PC-3 (cell line): ENCODE measurements around the gene POLD4. TPM values are rescaled to one million over a fixed set of nuclear protein-coding genes. Genes with fewer than 3 reads are reported as not detected.
A peak's percentile ranks its signal among the peaks of the same experiment; 100 is the strongest.

ENCODE experiments used
- ATAC-seq: fragments of 200-7000 bp; cut with Tn5 transposase; 2 replicates; pipeline ENCODE4 v1.9.1; 2020; ENCODE audit warnings: mild to moderate bottlenecking, moderate library complexity
- BruUV-seq: library from RNA; stranded (reverse); fragments of 400-500 nt; replicated peaks from 2 replicates; lab custom pipeline; 2021; lab: Mats Ljungman, UMichigan
- CTCF ChIA-PET: fragments of 300-600 bp; sonication (Branson Sonifier 250); formaldehyde crosslinking; loops from one replicate; lab custom pipeline; 2022; ENCODE audit warnings: antibody characterized with exemption; lab: Charles Lee
- POLR2A ChIA-PET: fragments of 300-600 bp; sonication (Branson Sonifier 250); formaldehyde crosslinking; loops from one replicate; lab custom pipeline; 2022; ENCODE audit warnings: antibody characterized with exemption; ENCODE audit not compliant: unreplicated experiment; lab: Charles Lee
- DNase-seq: peaks from one replicate; pipeline ENCODE4 v3.0.0-alpha.2; 2015
- H2AFZ ChIP-seq: fragments of 300-600 bp; sonication (generic); 2 replicates; pipeline ENCODE4 v1.6.0; 2016; ENCODE audit warnings: antibody characterized with exemption, low read length
- H3F3A ChIP-seq: fragments of 300-600 bp; sonication (generic); one replicate; pipeline ENCODE4 v1.6.0; 2017; ENCODE audit warnings: antibody characterized with exemption, low read length, control low read depth, mild to moderate bottlenecking; ENCODE audit not compliant: unreplicated experiment
- H3K27ac ChIP-seq: fragments of 300-600 bp; sonication (generic); 2 replicates; pipeline ENCODE4 v1.5.1; 2016; ENCODE audit warnings: mild to moderate bottlenecking, low read length
- H3K27me3 ChIP-seq: fragments of 300-600 bp; sonication (generic); 2 replicates; pipeline ENCODE4 v1.6.1; 2016; ENCODE audit warnings: low read length, mixed read lengths
- H3K36me3 ChIP-seq: fragments of 300-600 bp; sonication (generic); 2 replicates; pipeline ENCODE4 v1.6.1; 2016; ENCODE audit warnings: low read depth, mixed run types, low read length, mixed read lengths
- H3K4me1 ChIP-seq: fragments of 300-600 bp; sonication (generic); 2 replicates; pipeline ENCODE4 v1.5.1; 2016; ENCODE audit warnings: low read length; ENCODE audit not compliant: insufficient read depth
- H3K4me2 ChIP-seq: fragments of 300-600 bp; sonication (generic); 2 replicates; pipeline ENCODE4 v1.6.0; 2016; ENCODE audit warnings: low read length
- H3K4me3 ChIP-seq: fragments of 300-600 bp; sonication (generic); 2 replicates; pipeline ENCODE4 v1.5.1; 2016; ENCODE audit warnings: mild to moderate bottlenecking, low read length, mixed read lengths
- H3K79me2 ChIP-seq: fragments of 300-600 bp; sonication (generic); 2 replicates; pipeline ENCODE4 v1.6.1; 2017; ENCODE audit warnings: low read length, mixed read lengths
- H3K9ac ChIP-seq: fragments of 300-600 bp; sonication (generic); 2 replicates; pipeline ENCODE4 v1.6.0; 2016; ENCODE audit warnings: mild to moderate bottlenecking, low read length
- H3K9me2 ChIP-seq: fragments of 300-600 bp; sonication (generic); replicated peaks from 2 replicates; pipeline ENCODE4 v1.6.1; 2016; ENCODE audit warnings: mixed run types, low read length, mixed read lengths
- H3K9me3 ChIP-seq: fragments of 300-600 bp; sonication (generic); 2 replicates; pipeline ENCODE4 v1.6.1; 2016; ENCODE audit warnings: low read length, mixed read lengths
- H4K20me1 ChIP-seq: fragments of 300-600 bp; sonication (generic); 2 replicates; pipeline ENCODE4 v1.6.1; 2016; ENCODE audit warnings: low read length, mixed read lengths
- EZH2 ChIP-seq: fragments of 300-600 bp; sonication (generic); IDR thresholded peaks from one replicate; pipeline ENCODE4 v1.6.1; 2017; ENCODE audit warnings: antibody characterized with exemption, mild to moderate bottlenecking, low read length; ENCODE audit not compliant: unreplicated experiment
- EZH2phosphoT487 ChIP-seq: fragments of 300-600 bp; sonication (generic); IDR thresholded peaks from 2 replicates; pipeline ENCODE4 v1.6.1; 2018; ENCODE audit warnings: mild to moderate bottlenecking, antibody characterized with exemption, low read length, borderline replicate concordance
- intact Hi-C: fragments of 100-400 bp; cut with micrococcal nuclease; formaldehyde crosslinking; loops from 2 replicates; pipeline ENCODE4 v1.9.0; 2023
- total RNA-seq: library from RNA; depleted of rRNA; stranded (reverse); fragments of >200 nt; gene quantifications from 2 replicates; pipeline ENCODE4 v1.2.3, GENCODE V29; 2014
- TF ChIP-seq, protein P1 (sequence below): fragments of 300-600 bp; sonication (generic); conservative IDR thresholded peaks from 2 replicates; pipeline ENCODE4 v1.5.1; 2017; ENCODE audit warnings: antibody characterized with exemption, low read depth, mild to moderate bottlenecking, low read length

The POLD4 gene
- total RNA-seq, 1 experiment from 2014 or later: 81.5 TPM

DNA sequence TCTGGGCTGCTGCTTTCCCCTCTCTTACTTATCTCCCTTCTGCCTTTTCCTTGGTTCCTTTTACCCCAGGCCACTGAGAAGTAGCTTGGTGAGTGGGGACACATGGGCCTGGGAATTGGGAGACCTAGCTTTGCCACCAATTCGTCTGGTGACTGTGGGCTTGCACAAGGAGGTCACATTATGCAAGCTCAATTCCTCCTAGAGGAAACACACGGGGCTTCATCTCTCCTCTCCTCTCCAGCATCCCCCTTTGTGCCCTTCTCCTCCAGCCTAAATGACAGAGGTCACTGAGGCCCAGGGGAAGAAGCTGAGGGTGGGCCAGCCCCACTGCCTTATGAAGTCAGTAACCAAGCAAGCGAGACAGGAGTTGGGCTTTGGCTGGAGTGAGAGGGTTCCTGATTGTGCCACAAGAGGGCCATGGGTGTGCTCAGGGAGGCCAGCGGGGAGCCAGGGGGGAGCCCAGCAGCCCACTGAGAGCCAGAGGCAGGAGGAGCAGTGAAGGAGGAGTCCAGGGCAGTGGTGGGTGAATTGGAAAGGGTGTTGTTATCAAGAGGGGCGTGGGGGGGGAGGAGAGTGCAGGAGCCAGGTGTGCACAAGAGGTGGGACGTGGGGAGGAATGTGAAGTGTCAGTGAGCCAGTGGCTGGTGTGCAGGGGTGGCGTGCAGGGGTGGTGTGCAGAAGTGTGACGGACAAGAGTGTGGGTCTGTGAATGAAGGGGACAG lies 18.0 kb upstream of the POLD4 start:
- ATAC-seq (peak; percentile 5; the same call in 1 of the 2 replicates), DNase-seq (peak; percentile 62)
- Histone ChIP-seq H3K27me3 (no peaks in the 10 kb centered on the region), H3K4me1 (peaks cover 40% of the 10 kb centered on the region), H3K36me3 (peaks cover 23% of the 10 kb centered on the region; the same call in 1 of the 2 replicates), H3K9me3 (no peaks in the 10 kb centered on the region), H3K27ac (peak overlapping the region; percentile 51), H3F3A (peaks cover 13% of the 10 kb centered on the region), H4K20me1 (peaks cover 51% of the 10 kb centered on the region), H3K4me2 (peak overlapping the region; percentile 94), H3K9ac (peak overlapping the region; percentile 100), H3K79me2 (peaks cover 71% of the 10 kb centered on the region), H2AFZ (no peak overlapping the region), H3K9me2 (no peaks in the 10 kb centered on the region), H3K4me3 (peak overlapping the region; percentile 90)
- intact Hi-C loops: loop anchor here (5.0 kb wide), 1 partner anchor 109 kb away; no protein-coding TSS in a partner anchor
- TF ChIP-seq EZH2: no peak
- TF ChIP-seq, protein P1, sequence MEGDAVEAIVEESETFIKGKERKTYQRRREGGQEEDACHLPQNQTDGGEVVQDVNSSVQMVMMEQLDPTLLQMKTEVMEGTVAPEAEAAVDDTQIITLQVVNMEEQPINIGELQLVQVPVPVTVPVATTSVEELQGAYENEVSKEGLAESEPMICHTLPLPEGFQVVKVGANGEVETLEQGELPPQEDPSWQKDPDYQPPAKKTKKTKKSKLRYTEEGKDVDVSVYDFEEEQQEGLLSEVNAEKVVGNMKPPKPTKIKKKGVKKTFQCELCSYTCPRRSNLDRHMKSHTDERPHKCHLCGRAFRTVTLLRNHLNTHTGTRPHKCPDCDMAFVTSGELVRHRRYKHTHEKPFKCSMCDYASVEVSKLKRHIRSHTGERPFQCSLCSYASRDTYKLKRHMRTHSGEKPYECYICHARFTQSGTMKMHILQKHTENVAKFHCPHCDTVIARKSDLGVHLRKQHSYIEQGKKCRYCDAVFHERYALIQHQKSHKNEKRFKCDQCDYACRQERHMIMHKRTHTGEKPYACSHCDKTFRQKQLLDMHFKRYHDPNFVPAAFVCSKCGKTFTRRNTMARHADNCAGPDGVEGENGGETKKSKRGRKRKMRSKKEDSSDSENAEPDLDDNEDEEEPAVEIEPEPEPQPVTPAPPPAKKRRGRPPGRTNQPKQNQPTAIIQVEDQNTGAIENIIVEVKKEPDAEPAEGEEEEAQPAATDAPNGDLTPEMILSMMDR: peak; percentile 79
- BruUV-seq: TSS peak; percentile 34
- POLR2A ChIA-PET: no interaction called here
- CTCF ChIA-PET: interaction anchor here (0.6 to 1.9 kb wide), 6 partner anchors 9 to 25 kb away, joined by 3 to 10 read pairs (median 4); partner anchors contain the start of gene POLD4

DNA sequence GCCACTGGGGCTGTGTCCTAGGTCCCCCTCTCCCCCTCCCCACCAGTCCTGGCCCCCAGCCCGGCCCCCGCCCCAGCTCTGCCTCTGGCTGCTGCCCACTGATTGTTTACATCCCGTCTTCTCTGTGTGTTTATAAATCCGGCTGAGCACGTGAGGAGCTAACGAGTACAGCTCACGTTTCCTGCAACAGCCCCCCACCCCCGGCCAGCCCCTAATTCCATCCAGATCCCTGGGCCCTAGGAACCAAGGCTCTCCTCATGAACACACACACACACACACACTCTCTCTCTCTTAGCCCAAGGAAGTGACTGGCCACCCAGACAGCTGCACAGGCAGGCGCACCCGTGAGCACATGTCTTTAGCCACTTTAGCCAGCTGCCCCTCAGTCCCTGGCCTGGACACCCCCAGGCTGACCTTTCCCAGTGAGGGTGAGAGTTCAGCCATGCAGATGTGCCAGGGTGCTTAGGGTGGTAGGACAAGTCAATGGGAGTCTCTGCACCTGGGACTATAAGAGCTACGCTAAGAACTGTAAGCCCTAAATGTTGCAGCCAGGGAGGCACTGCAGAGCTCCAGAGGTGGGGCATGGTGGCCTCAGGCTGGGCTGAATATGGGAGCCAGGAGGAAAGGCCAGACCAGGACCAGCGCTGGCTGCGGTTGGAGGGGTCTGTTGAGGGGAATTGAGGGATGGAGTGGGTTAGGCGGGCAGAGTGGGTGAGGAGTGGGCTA lies 17.2 kb upstream of the POLD4 start:
- H3K79me2 ChIP-seq: peaks cover 78% of the 10 kb centered on the region
- H3K9me3 ChIP-seq: no peaks in the 10 kb centered on the region
- DNase-seq (no peak), ATAC-seq (no peak)
- peaks cover 54% of the 10 kb centered on the region for H4K20me1 ChIP-seq
- peak overlapping the region; percentile 90; the same call in 1 of the 2 replicates for H3K4me3 ChIP-seq
- ChIA-PET CTCF (interaction anchor here (0.6 to 1.9 kb wide), 7 partner anchors 11 to 25 kb away, joined by 3 to 10 read pairs (median 4); no protein-coding TSS in a partner anchor), POLR2A (interaction anchor here (0.7 kb wide), 1 partner anchor 643 kb away, joined by 6 read pairs; no protein-coding TSS in a partner anchor)
- H3K27me3 ChIP-seq: no peaks in the 10 kb centered on the region
- peaks cover 31% of the 10 kb centered on the region; the same call in 1 of the 2 replicates for H3K36me3 ChIP-seq
- peaks cover 13% of the 10 kb centered on the region for H3F3A ChIP-seq
- no peak overlapping the region for H2AFZ ChIP-seq
- TF ChIP-seq, protein P1: no peak
- TF ChIP-seq EZH2phosphoT487: no peak
- TF ChIP-seq EZH2: no peak
- H3K9ac ChIP-seq: no peak overlapping the region
- intact Hi-C loops: loop anchor here (5.0 kb wide), 1 partner anchor 108 kb away; no protein-coding TSS in a partner anchor
- BruUV-seq: no TSS peak
- no peaks in the 10 kb centered on the region for H3K9me2 ChIP-seq
- H3K4me1 ChIP-seq: peaks cover 32% of the 10 kb centered on the region
- peak overlapping the region; percentile 94 for H3K4me2 ChIP-seq
- H3K27ac ChIP-seq: no peak overlapping the region
